HepG2 (cell line): ENCODE results near the gene STEAP2. TPM values are rescaled to one million over a fixed set of nuclear protein-coding genes. Genes with fewer than 3 reads are reported as not detected.
A peak's percentile ranks its signal among the peaks of the same experiment; 100 is the strongest.

Source experiments
- EHMT2 ChIP-seq: fragments of 200-600 bp; sonication (generic); IDR thresholded peaks from 2 replicates; pipeline ENCODE4 v1.7.0; 2017; ENCODE audit warnings: antibody characterized with exemption, low read depth, low read length, borderline replicate concordance
- FOXA1 ChIP-seq, 2 experiments: fragments of 450-650 bp in 1 of 2; sonication (generic) in 1 of 2; formaldehyde crosslinking in 1 of 2; IDR thresholded peaks; 2 replicates each; pipeline versions ENCODE4 v1.4.0 to v1.6.1; 2016 to 2020; ENCODE audit warnings: missing genetic modification reagents in 1 of 2
- HES4 ChIP-seq: sonication (generic); formaldehyde crosslinking; IDR thresholded peaks from 2 replicates; pipeline ENCODE4 v1.9.0; 2021; ENCODE audit warnings: mild to moderate bottlenecking, missing genetic modification reagents, borderline replicate concordance
- HNF4G ChIP-seq, 2 experiments: sonication (generic) in 1 of 2; formaldehyde crosslinking in 1 of 2; IDR thresholded peaks; 2 replicates each; pipeline versions ENCODE4 v1.4.0 to v1.6.1; 2011 to 2020; ENCODE audit warnings: borderline replicate concordance in 2 of 2, low read depth in 2 of 2, mild to moderate bottlenecking in 2 of 2, low read length in 1 of 2, missing genetic modification reagents in 1 of 2, moderate library complexity in 1 of 2
- KDM1A ChIP-seq: IDR thresholded peaks from 2 replicates; pipeline ENCODE4 v1.6.1; 2016; ENCODE audit warnings: missing compliant biosample characterization
- MIXL1 ChIP-seq: IDR thresholded peaks from 2 replicates; pipeline ENCODE4 v1.6.1; 2016
- MTA3 ChIP-seq: sonication (generic); formaldehyde crosslinking; IDR thresholded peaks from 2 replicates; pipeline ENCODE4 v1.4.0; 2020; ENCODE audit warnings: missing genetic modification reagents
- PAWR ChIP-seq: sonication (generic); formaldehyde crosslinking; IDR thresholded peaks from 2 replicates; pipeline ENCODE4 v1.4.0; 2020; ENCODE audit warnings: missing genetic modification reagents, mild to moderate bottlenecking, borderline replicate concordance
- ZNF44 ChIP-seq: sonication (generic); formaldehyde crosslinking; IDR thresholded peaks from 2 replicates; pipeline ENCODE4 v1.5.1; 2020; ENCODE audit warnings: mild to moderate bottlenecking, missing genetic modification reagents
- ZNF564 ChIP-seq: sonication (generic); formaldehyde crosslinking; IDR thresholded peaks from 2 replicates; pipeline ENCODE4 v1.8.1; 2023; ENCODE audit warnings: mild to moderate bottlenecking, missing genetic modification reagents
- polyA plus RNA-seq, 8 experiments: library from polyadenylated mRNA; depleted of rRNA in 3 of 8; stranded (reverse) in 7 of 8; unstranded in 1 of 8; fragments of >200 nt; fragmentation: Illumina TruSeq in 4 of 8; extraction: Trizol in 4 of 8; gene quantifications; 2 replicates each; pipeline versions ENCODE4 v1.2.1 to v1.2.3, GENCODE V29; 2011 to 2016; ENCODE audit warnings: low read depth in 4 of 8, missing spikeins in 1 of 8, mixed read lengths in 1 of 8; ENCODE audit not compliant: insufficient read depth in 1 of 8
- total RNA-seq, 5 experiments: library from RNA; depleted of rRNA; stranded (reverse); fragments of >200 nt; fragmentation: Illumina TruSeq; extraction: Trizol; gene quantifications; 2 replicates each; pipeline ENCODE4 v1.2.3, GENCODE V29; 2016; ENCODE audit warnings: low read depth in 1 of 5
- TF ChIP-seq, protein P1 (sequence below): sonication (generic); formaldehyde crosslinking; IDR thresholded peaks from 2 replicates; pipeline ENCODE4 v1.5.0; 2020; ENCODE audit warnings: mild to moderate bottlenecking, missing genetic modification reagents
- TF ChIP-seq, protein P2 (sequence below): sonication (generic); formaldehyde crosslinking; conservative IDR thresholded peaks from 2 replicates; pipeline ENCODE4 v1.8.0; 2022; ENCODE audit warnings: missing genetic modification reagents
- TF ChIP-seq, protein P3 (sequence below): sonication (generic); formaldehyde crosslinking; IDR thresholded peaks from 2 replicates; pipeline ENCODE4 v1.4.0; 2020; ENCODE audit warnings: missing genetic modification reagents, borderline replicate concordance
- TF ChIP-seq, protein P4 (sequence below): sonication (generic); formaldehyde crosslinking; IDR thresholded peaks from 2 replicates; pipeline ENCODE4 v1.5.0; 2020; ENCODE audit warnings: missing genetic modification reagents, mild to moderate bottlenecking, borderline replicate concordance
- TF ChIP-seq, protein P5 (sequence below): sonication (generic); formaldehyde crosslinking; IDR thresholded peaks from 2 replicates; pipeline ENCODE4 v1.5.1; 2020; ENCODE audit warnings: mild to moderate bottlenecking, missing genetic modification reagents, borderline replicate concordance

Gene STEAP2
- total and polyA plus RNA-seq, 2 of the 13 experiments (the other 11 are each of a cell fraction or from before 2014, with no cell fraction given) = 4.3 to 4.4 TPM

DNA sequence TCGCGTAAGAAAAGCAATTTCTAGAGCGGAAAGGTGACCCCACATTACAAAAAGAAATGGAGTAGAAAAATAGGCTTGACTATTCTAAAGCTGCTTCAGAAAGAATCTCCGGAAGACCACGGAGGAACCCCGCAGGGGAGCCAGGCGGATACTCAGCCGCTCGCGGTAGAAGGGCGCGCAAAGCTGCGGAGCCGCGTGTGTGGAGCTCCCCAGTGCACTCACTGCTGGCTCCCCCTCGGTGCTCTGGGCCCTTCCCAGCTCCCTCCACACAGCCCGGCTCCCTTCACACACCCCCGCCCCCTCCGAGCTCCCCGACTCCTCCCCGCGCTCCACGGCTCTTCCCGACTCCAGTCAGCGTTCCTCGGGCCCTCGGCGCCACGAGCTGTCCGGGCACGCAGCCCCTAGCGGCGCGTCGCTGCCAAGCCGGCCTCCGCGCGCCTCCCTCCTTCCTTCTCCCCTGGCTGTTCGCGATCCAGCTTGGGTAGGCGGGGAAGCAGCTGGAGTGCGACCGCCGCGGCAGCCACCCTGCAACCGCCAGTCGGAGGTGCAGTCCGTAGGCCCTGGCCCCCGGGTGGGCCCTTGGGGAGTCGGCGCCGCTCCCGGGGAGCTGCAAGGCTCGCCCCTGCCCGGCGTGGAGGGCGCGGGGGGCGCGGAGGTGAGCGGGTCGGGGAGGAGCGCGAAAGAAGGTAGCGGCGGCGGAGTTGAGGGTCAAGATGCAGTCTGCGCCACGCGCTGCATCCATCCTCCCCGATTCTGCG lies at the start of gene STEAP2 (continued):
- 0 out of 2 replicates have a peak, but pooled peaks have one; percentile 31 for TF ChIP-seq MIXL1
- TF ChIP-seq, protein P1, sequence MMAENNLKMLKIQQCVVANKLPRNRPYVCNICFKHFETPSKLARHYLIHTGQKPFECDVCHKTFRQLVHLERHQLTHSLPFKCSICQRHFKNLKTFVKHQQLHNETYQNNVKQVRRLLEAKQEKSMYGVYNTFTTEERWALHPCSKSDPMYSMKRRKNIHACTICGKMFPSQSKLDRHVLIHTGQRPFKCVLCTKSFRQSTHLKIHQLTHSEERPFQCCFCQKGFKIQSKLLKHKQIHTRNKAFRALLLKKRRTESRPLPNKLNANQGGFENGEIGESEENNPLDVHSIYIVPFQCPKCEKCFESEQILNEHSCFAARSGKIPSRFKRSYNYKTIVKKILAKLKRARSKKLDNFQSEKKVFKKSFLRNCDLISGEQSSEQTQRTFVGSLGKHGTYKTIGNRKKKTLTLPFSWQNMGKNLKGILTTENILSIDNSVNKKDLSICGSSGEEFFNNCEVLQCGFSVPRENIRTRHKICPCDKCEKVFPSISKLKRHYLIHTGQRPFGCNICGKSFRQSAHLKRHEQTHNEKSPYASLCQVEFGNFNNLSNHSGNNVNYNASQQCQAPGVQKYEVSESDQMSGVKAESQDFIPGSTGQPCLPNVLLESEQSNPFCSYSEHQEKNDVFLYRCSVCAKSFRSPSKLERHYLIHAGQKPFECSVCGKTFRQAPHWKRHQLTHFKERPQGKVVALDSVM (CRISPR knock-in tag) = peak; percentile 95
- TF ChIP-seq ZNF44 (CRISPR knock-in tag) = no peak
- peak; percentile 74 for TF ChIP-seq HES4 (CRISPR knock-in tag)
- TF ChIP-seq, protein P2, sequence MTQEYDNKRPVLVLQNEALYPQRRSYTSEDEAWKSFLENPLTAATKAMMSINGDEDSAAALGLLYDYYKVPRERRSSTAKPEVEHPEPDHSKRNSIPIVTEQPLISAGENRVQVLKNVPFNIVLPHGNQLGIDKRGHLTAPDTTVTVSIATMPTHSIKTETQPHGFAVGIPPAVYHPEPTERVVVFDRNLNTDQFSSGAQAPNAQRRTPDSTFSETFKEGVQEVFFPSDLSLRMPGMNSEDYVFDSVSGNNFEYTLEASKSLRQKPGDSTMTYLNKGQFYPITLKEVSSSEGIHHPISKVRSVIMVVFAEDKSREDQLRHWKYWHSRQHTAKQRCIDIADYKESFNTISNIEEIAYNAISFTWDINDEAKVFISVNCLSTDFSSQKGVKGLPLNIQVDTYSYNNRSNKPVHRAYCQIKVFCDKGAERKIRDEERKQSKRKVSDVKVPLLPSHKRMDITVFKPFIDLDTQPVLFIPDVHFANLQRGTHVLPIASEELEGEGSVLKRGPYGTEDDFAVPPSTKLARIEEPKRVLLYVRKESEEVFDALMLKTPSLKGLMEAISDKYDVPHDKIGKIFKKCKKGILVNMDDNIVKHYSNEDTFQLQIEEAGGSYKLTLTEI (CRISPR knock-in tag) = no peak
- TF ChIP-seq, protein P3, sequence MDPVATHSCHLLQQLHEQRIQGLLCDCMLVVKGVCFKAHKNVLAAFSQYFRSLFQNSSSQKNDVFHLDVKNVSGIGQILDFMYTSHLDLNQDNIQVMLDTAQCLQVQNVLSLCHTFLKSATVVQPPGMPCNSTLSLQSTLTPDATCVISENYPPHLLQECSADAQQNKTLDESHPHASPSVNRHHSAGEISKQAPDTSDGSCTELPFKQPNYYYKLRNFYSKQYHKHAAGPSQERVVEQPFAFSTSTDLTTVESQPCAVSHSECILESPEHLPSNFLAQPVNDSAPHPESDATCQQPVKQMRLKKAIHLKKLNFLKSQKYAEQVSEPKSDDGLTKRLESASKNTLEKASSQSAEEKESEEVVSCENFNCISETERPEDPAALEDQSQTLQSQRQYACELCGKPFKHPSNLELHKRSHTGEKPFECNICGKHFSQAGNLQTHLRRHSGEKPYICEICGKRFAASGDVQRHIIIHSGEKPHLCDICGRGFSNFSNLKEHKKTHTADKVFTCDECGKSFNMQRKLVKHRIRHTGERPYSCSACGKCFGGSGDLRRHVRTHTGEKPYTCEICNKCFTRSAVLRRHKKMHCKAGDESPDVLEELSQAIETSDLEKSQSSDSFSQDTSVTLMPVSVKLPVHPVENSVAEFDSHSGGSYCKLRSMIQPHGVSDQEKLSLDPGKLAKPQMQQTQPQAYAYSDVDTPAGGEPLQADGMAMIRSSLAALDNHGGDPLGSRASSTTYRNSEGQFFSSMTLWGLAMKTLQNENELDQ = no peak
- TF ChIP-seq PAWR = 0 out of 2 replicates have a peak, but pooled peaks have one; percentile 66
- TF ChIP-seq MTA3 (CRISPR knock-in tag) = no peak
- peak; percentile 54; the same call in 1 of the 2 replicates for TF ChIP-seq KDM1A (CRISPR knock-in tag)
- TF ChIP-seq HNF4G (IDR thresholded peaks at IDR 0.05; ENCODE audit: borderline replicate concordance, low read depth, low read length) = no peak
- TF ChIP-seq HNF4G (CRISPR knock-in tag; IDR thresholded peaks at IDR 0.05; ENCODE audit: borderline replicate concordance, low read depth) = peak; percentile 61; the same call in 1 of the 2 replicates
- no peak for TF ChIP-seq EHMT2
- TF ChIP-seq FOXA1 (IDR thresholded peaks at IDR 0.05) = no peak
- peak; percentile 37; the same call in 1 of the 2 replicates for TF ChIP-seq FOXA1 (CRISPR knock-in tag; IDR thresholded peaks at IDR 0.05)
- TF ChIP-seq, protein P4, sequence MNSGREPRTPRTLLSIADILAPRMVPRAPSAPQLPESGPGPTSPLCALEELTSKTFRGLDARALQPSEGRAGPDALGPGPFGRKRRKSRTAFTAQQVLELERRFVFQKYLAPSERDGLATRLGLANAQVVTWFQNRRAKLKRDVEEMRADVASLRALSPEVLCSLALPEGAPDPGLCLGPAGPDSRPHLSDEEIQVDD (CRISPR knock-in tag) = peak; percentile 90
- TF ChIP-seq, protein P5, sequence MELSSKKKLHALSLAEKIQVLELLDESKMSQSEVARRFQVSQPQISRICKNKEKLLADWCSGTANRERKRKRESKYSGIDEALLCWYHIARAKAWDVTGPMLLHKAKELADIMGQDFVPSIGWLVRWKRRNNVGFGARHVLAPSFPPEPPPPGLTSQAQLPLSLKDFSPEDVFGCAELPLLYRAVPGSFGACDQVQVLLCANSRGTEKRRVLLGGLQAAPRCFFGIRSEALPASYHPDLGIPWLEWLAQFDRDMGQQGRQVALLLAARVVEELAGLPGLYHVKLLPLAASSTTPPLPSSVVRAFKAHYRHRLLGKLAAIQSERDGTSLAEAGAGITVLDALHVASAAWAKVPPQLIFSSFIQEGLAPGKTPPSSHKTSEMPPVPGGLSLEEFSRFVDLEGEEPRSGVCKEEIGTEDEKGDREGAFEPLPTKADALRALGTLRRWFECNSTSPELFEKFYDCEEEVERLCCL (CRISPR knock-in tag) = no peak; the same call in 1 of the 2 replicates
- TF ChIP-seq ZNF564 (CRISPR knock-in tag) = peak; percentile 71
